Small intestine (tissue), 4 donors: ENCODE results near the gene FLACC1. TPM values are rescaled to one million over a fixed set of nuclear protein-coding genes. Genes with fewer than 3 reads are reported as not detected.

Experiments used
- polyA plus RNA-seq, 4 donors: library from polyadenylated mRNA; stranded (reverse) in 3 of 4; unstranded in 1 of 4; fragments of 200-250 nt in 3 of 4; fragments of 120-200 nt in 1 of 4; gene quantifications; one replicate each; pipeline versions ENCODE4 v1.2.1 to v1.2.3, GENCODE V29; 2013
- donor health status: healthy with polysubstance abuse.
- donor health status: Bipolar disorder and iron deficiency.
- donor health status: healthy.

FLACC1 gene
- polyA plus RNA-seq, 4 donors, result 0.60 to 2.9 (median 0.71) TPM; not detected in 1

Other genes starting within 250 kb of the FLACC1 start
- gene CFLAR, start 241.2 kb downstream of the FLACC1 start, polyA plus RNA-seq, result 10 to 100 TPM; 26.4 to 68.6 (median 47.1) TPM
- 10 to 100 TPM; 11.6 to 21.7 (median 16.4) TPM for gene CASP10, start 174.2 kb downstream of the FLACC1 start, polyA plus RNA-seq
- 10 to 100 TPM; 14.1 to 43.7 (median 20.3) TPM for gene CASP8, start 96.8 kb downstream of the FLACC1 start, polyA plus RNA-seq
- 10 to 100 TPM; 13.4 to 36.1 (median 21.5) TPM for gene TRAK2, start 94.1 kb upstream of the FLACC1 start, polyA plus RNA-seq
- 100 to 1,000 TPM in 2 of 4 donors, 10 to 100 TPM in 2; 30.3 to 160 (median 97.6) TPM for gene STRADB, start 94.4 kb upstream of the FLACC1 start, polyA plus RNA-seq